ENCODE measurements around the gene LMF1. TPM values are rescaled to one million over a fixed set of nuclear protein-coding genes. Genes with fewer than 3 reads are reported as not detected.
"Not testable (repeated sequence)": the region's sequence is repeated elsewhere in the genome, so short reads cannot be mapped to it uniquely, and the experiment has no call there.

The LMF1 gene
- total and polyA plus RNA-seq, 2 donors (not counting 1 experiment from before 2014, with no cell fraction given), result 36.4 to 63.2 TPM

- no peaks in the 10 kb centered on the region for H3K4me1 Mint-ChIP-seq
- peaks cover 3% of the 10 kb centered on the region for H3K9me3 Mint-ChIP-seq (ENCODE audit: insufficient read depth)
- Histone ChIP-seq H4K20me1 (ENCODE audit: control insufficient read depth, insufficient read depth, low read length, poor library complexity, severe bottlenecking) (peaks cover 4% of the 10 kb centered on the region), H3K27ac (ENCODE audit: low read length in 2 of 2) (no peak overlapping the region), H3K4me3 (ENCODE audit: control extremely low read depth in 1 of 5, extremely low read depth in 1 of 5, insufficient read depth in 1 of 5, low read depth in 2 of 5, low read length in 4 of 5) (no peak overlapping the region), H3K27me3 (replicated peaks in 1 of 4; ENCODE audit: control extremely low read depth in 1 of 4, control insufficient read depth in 3 of 4, insufficient read depth in 4 of 4, low read length in 3 of 4) (no peaks in the 10 kb centered on the region), H3K4me1 (ENCODE audit: control insufficient read depth in 2 of 2, insufficient read depth in 2 of 2, low read length in 2 of 2) (no peaks in the 10 kb centered on the region), H3K9me3 (ENCODE audit: control extremely low read depth in 1 of 3, control insufficient read depth in 2 of 3, insufficient read depth in 1 of 3, low read length in 2 of 3) (peaks cover 0 to 19% (median 5%) of the 10 kb centered on the region in 3 donors), H3K9ac (ENCODE audit: low read length) (no peak overlapping the region), H3K4me2 (replicated peaks; ENCODE audit: low read depth, low read length, poor library complexity, severe bottlenecking) (no peak overlapping the region), H3K79me2 (ENCODE audit: control insufficient read depth, insufficient read depth, low read length) (no peaks in the 10 kb centered on the region), H2AFZ (ENCODE audit: insufficient read depth, low read depth, low read length, poor library complexity, severe bottlenecking) (no peak overlapping the region), H3K36me3 (replicated peaks in 1 of 2; ENCODE audit: control extremely low read depth in 1 of 2, control insufficient read depth in 1 of 2, extremely low read depth in 1 of 2, insufficient read depth in 2 of 2, low read length in 1 of 2) (peaks cover 0 to 5% of the 10 kb centered on the region in 2 experiments)
- no peak for TF ChIP-seq CTCF (IDR thresholded peaks at IDR 0.05)
- TF ChIP-seq EZH2 (IDR thresholded peaks at IDR 0.05; ENCODE audit: borderline replicate concordance, insufficient read depth, low read depth, low read length, poor library complexity, severe bottlenecking), result no peak
- CTCF ChIA-PET, result no interaction called here
- H3K27ac Mint-ChIP-seq, result no peak overlapping the region
- DNase-seq (no peak), ATAC-seq (ENCODE audit: low read depth) (no peak)
- intact Hi-C loops (cut with micrococcal nuclease), result no loop called here
- POLR2A ChIA-PET, result no interaction called here
- H3K27me3 Mint-ChIP-seq, result no peaks in the 10 kb centered on the region
- no peak overlapping the region for H3K4me3 Mint-ChIP-seq
- 96% methylated on average over 11 of the region's 11 CpGs for WGBS (ENCODE audit: insufficient coverage)
Observed at GRCh38 chr16:889586-889985, 81.2 kb downstream of the LMF1 start.

GRCh38 chr16:888901-889570 is 81.7 kb downstream of the LMF1 start:
- Mint-ChIP-seq H3K27ac (no peak overlapping the region), H3K4me1 (no peaks in the 10 kb centered on the region), H3K27me3 (no peaks in the 10 kb centered on the region), H3K4me3 (no peak overlapping the region), H3K9me3 (ENCODE audit: insufficient read depth) (peaks cover 3% of the 10 kb centered on the region)
- intact Hi-C loops (cut with micrococcal nuclease), result no loop called here
- ATAC-seq (ENCODE audit: low read depth), result no peak
- Histone ChIP-seq H3K36me3 (replicated peaks in 1 of 2; ENCODE audit: control extremely low read depth in 1 of 2, control insufficient read depth in 1 of 2, extremely low read depth in 1 of 2, insufficient read depth in 2 of 2, low read length in 1 of 2) (peaks cover 0 to 5% of the 10 kb centered on the region in 2 experiments), H3K79me2 (ENCODE audit: control insufficient read depth, insufficient read depth, low read length) (no peaks in the 10 kb centered on the region), H3K27ac (ENCODE audit: low read length in 2 of 2) (no peak overlapping the region), H4K20me1 (ENCODE audit: control insufficient read depth, insufficient read depth, low read length, poor library complexity, severe bottlenecking) (peaks cover 4% of the 10 kb centered on the region), H3K4me1 (ENCODE audit: control insufficient read depth in 2 of 2, insufficient read depth in 2 of 2, low read length in 2 of 2) (no peaks in the 10 kb centered on the region), H3K9me3 (ENCODE audit: control extremely low read depth in 1 of 3, control insufficient read depth in 2 of 3, insufficient read depth in 1 of 3, low read length in 2 of 3) (peaks cover 0 to 22% (median 10%) of the 10 kb centered on the region in 3 donors), H3K27me3 (replicated peaks in 1 of 4; ENCODE audit: control extremely low read depth in 1 of 4, control insufficient read depth in 3 of 4, insufficient read depth in 4 of 4, low read length in 3 of 4) (no peaks in the 10 kb centered on the region), H2AFZ (ENCODE audit: insufficient read depth, low read depth, low read length, poor library complexity, severe bottlenecking) (no peak overlapping the region), H3K4me3 (ENCODE audit: control extremely low read depth in 1 of 5, extremely low read depth in 1 of 5, insufficient read depth in 1 of 5, low read depth in 2 of 5, low read length in 4 of 5) (no peak overlapping the region), H3K9ac (ENCODE audit: low read length) (no peak overlapping the region), H3K4me2 (replicated peaks; ENCODE audit: low read depth, low read length, poor library complexity, severe bottlenecking) (no peak overlapping the region)
- ChIA-PET POLR2A (no interaction called here), CTCF (no interaction called here)
- 93% methylated on average over 23 of the region's 24 CpGs for WGBS (ENCODE audit: insufficient coverage)
- no peak for DNase-seq
- TF ChIP-seq CTCF (IDR thresholded peaks at IDR 0.05) (no peak), EZH2 (IDR thresholded peaks at IDR 0.05; ENCODE audit: borderline replicate concordance, insufficient read depth, low read depth, low read length, poor library complexity, severe bottlenecking) (no peak)

- H3K4me1 Mint-ChIP-seq; DNase-seq; H3K27me3 Mint-ChIP-seq; H3K4me1 ChIP-seq (ENCODE audit: control insufficient read depth in 2 of 2, insufficient read depth in 2 of 2, low read length in 2 of 2); H3K27me3 ChIP-seq (replicated peaks in 1 of 4; ENCODE audit: control extremely low read depth in 1 of 4, control insufficient read depth in 3 of 4, insufficient read depth in 4 of 4, low read length in 3 of 4); H3K4me3 ChIP-seq (ENCODE audit: control extremely low read depth in 1 of 5, extremely low read depth in 1 of 5, insufficient read depth in 1 of 5, low read depth in 2 of 5, low read length in 4 of 5); H3K9me3 Mint-ChIP-seq (ENCODE audit: insufficient read depth); ATAC-seq (ENCODE audit: low read depth); POLR2A ChIA-PET; intact Hi-C loops (cut with micrococcal nuclease); H2AFZ ChIP-seq (ENCODE audit: insufficient read depth, low read depth, low read length, poor library complexity, severe bottlenecking); H3K27ac Mint-ChIP-seq; H3K27ac ChIP-seq (ENCODE audit: low read length in 2 of 2); H3K4me2 ChIP-seq (replicated peaks; ENCODE audit: low read depth, low read length, poor library complexity, severe bottlenecking); H3K36me3 ChIP-seq (replicated peaks in 1 of 2; ENCODE audit: control extremely low read depth in 1 of 2, control insufficient read depth in 1 of 2, extremely low read depth in 1 of 2, insufficient read depth in 2 of 2, low read length in 1 of 2); H3K79me2 ChIP-seq (ENCODE audit: control insufficient read depth, insufficient read depth, low read length); H3K4me3 Mint-ChIP-seq; CTCF ChIA-PET; H4K20me1 ChIP-seq (ENCODE audit: control insufficient read depth, insufficient read depth, low read length, poor library complexity, severe bottlenecking); H3K9ac ChIP-seq (ENCODE audit: low read length): not testable (repeated sequence)
- peaks cover 0 to 23% (median 15%) of the 10 kb centered on the region in 3 donors for H3K9me3 ChIP-seq (ENCODE audit: control extremely low read depth in 1 of 3, control insufficient read depth in 2 of 3, insufficient read depth in 1 of 3, low read length in 2 of 3)
- 100% methylated on average over 8 of the region's 15 CpGs for WGBS (ENCODE audit: insufficient coverage)
Observed at GRCh38 chr16:888456-888855, 82.3 kb downstream of the LMF1 start.

Data from B cell (primary cell).